AG09309 (cell line): ENCODE measurements around the gene STIM1.

Experiments
- DNase-seq: peaks from one replicate; pipeline ENCODE4 v3.0.0-alpha.2; 2010; ENCODE audit warnings: low read depth
- H3K4me3 ChIP-seq: 2 replicates; pipeline ENCODE4 v1.5.1; 2011; ENCODE audit warnings: mild to moderate bottlenecking, low read depth, low read length, moderate library complexity; ENCODE audit not compliant: control insufficient read depth
- CTCF ChIP-seq: IDR thresholded peaks from 2 replicates; pipeline ENCODE4 v1.5.1; 2011; ENCODE audit warnings: mild to moderate bottlenecking, low read depth, low read length, inconsistent platforms; ENCODE audit not compliant: insufficient read depth, control insufficient read depth; ENCODE audit errors: missing control alignments

The STIM1 gene

GRCh38 chr11:3964935-3965604, 109.6 kb downstream of the STIM1 start:
- TF ChIP-seq CTCF = no peak
- no peak for DNase-seq
- no peak overlapping the region for H3K4me3 ChIP-seq

GRCh38 chr11:3967695-3968094, 112.2 kb downstream of the STIM1 start:
- DNase-seq = no peak
- no peak overlapping the region for H3K4me3 ChIP-seq
- no peak for TF ChIP-seq CTCF

GRCh38 chr11:3969200-3969599, 113.7 kb downstream of the STIM1 start:
- DNase-seq = no peak
- H3K4me3 ChIP-seq = no peak overlapping the region
- no peak for TF ChIP-seq CTCF

GRCh38 chr11:3969613-3970012, 114.1 kb downstream of the STIM1 start:
- no peak for TF ChIP-seq CTCF
- no peak overlapping the region for H3K4me3 ChIP-seq
- DNase-seq = no peak

GRCh38 chr11:3970108-3970507, 114.6 kb downstream of the STIM1 start:
- no peak overlapping the region for H3K4me3 ChIP-seq
- no peak for TF ChIP-seq CTCF
- DNase-seq = no peak

- peak; percentile 43 for TF ChIP-seq CTCF
- no peak for DNase-seq
- no peak overlapping the region for H3K4me3 ChIP-seq
These were observed 116.4 kb downstream of the STIM1 start for GRCh38 chr11:3971756-3972404.
